ENCODE data around the gene NEK6. TPM values are rescaled to one million over a fixed set of nuclear protein-coding genes. Genes with fewer than 3 reads are reported as not detected.

Gene NEK6
- total and polyA plus RNA-seq, 9 of the 15 experiments (the other 6 are each of a cell fraction or from before 2014, with no cell fraction given), result 3.1 to 19.0 (median 8.4) TPM

DNA sequence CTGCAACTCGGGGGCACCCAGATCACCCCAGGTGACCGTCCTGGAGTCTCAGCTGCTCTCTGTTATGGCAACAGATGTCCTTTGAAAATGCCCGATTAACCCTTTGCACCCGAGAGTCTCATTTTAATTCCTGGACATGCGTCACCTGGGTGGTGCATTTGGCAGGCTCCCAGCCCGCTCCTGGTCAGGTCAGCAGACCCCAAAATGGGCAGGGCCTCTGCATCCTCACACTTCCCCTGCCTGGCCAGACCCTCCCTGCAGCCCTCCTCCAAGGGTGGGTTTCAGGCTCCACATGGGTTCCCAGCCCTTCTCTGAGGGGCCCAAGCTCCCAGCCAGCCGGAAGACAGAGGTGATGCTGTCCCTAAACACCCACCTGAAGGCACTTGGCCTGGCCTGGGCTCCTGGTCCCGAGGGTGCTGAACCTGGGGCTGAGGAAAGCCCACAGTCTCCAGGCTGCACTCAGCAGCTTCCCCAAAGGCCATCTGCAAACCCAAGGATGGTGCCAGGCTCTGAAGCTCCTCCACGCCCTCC, 88.1 kb downstream of the NEK6 start:
- no peak overlapping the region for H2AFZ ChIP-seq (ENCODE audit: low read depth, low read length)
- POLR2A ChIA-PET, result interaction anchor here (0.7 to 0.9 kb wide), 2 partner anchors 9 to 13 kb away, joined by 3 to 4 read pairs; no protein-coding TSS in a partner anchor
- peaks cover 48% of the 10 kb centered on the region; the same call in 2 of the 3 replicates for H3K36me3 ChIP-seq (ENCODE audit: control insufficient read depth, insufficient read depth, low read length)
- FAIRE-seq (no peak), ATAC-seq (no peak), DNase-seq (ENCODE audit: extremely low read depth in 1 of 4, low spot score in 3 of 4) (no peak)
- in situ Hi-C loops (cut with MboI) (no loop called here), intact Hi-C loops (cut with micrococcal nuclease) (no loop called here)
- peaks cover 4% of the 10 kb centered on the region; the same call in 1 of the 2 replicates for H4K20me1 ChIP-seq (replicated peaks; ENCODE audit: control insufficient read depth, insufficient read depth, low read length)
- TF ChIP-seq CHD4 (IDR thresholded peaks at IDR 0.05; ENCODE audit: insufficient read depth, insufficient replicate concordance, low read depth, low read length, poor library complexity, severe bottlenecking) (no peak), HEY1 (CRISPR knock-in tag; IDR thresholded peaks at IDR 0.05; ENCODE audit: borderline replicate concordance) (no peak), SIRT6 (IDR thresholded peaks at IDR 0.05; ENCODE audit: low read depth, low read length) (no peak), SRSF1 (IDR thresholded peaks at IDR 0.05; ENCODE audit: low read depth, low read length) (no peak), XRCC4 (IDR thresholded peaks at IDR 0.05; ENCODE audit: extremely low read depth, insufficient read depth, insufficient read length) (no peak), ZFP1 (CRISPR knock-in tag; IDR thresholded peaks at IDR 0.05) (no peak), ZNF133 (CRISPR knock-in tag; IDR thresholded peaks at IDR 0.05) (no peak), RNF219 (CRISPR knock-in tag; IDR thresholded peaks at IDR 0.05) (no peak), HSF4 (CRISPR knock-in tag; IDR thresholded peaks at IDR 0.05; ENCODE audit: borderline replicate concordance) (no peak), GATAD2B (IDR thresholded peaks at IDR 0.05; ENCODE audit: borderline replicate concordance) (no peak)
- H3K4me3 ChIP-seq, result no peak overlapping the region
- H3K9me1 ChIP-seq (ENCODE audit: control insufficient read depth, insufficient read depth, low read length), result peaks cover 3% of the 10 kb centered on the region
- no peaks in the 10 kb centered on the region for H3K9me3 ChIP-seq (replicated peaks; ENCODE audit: control insufficient read depth, insufficient read depth, low read depth, low read length)
- no peaks in the 10 kb centered on the region for H3K79me2 ChIP-seq (ENCODE audit: control insufficient read depth, insufficient read depth, low read length)
- no peak overlapping the region for H3K4me2 ChIP-seq (ENCODE audit: insufficient read depth, low read length)
- 83% methylated on average over 9 of the region's 9 CpGs for WGBS (ENCODE audit: insufficient coverage, low coverage, missing lambda C conversion rate)
- CTCF ChIA-PET (ENCODE audit: low intra/inter-chr PET ratio), result no interaction called here
- H3K4me1 ChIP-seq (replicated peaks in 1 of 2; ENCODE audit: control insufficient read depth in 2 of 2, insufficient read depth in 2 of 2, low read length in 2 of 2), result peaks cover 0 to 38% of the 10 kb centered on the region in 2 experiments; a peak in 3 of 5 replicates
- H3K27ac ChIP-seq (ENCODE audit: extremely low read depth, low read depth, low read length), result no peak overlapping the region
- H3K27me3 ChIP-seq (ENCODE audit: control insufficient read depth in 2 of 2, insufficient read depth in 2 of 2, low read length in 2 of 2), result no peaks in the 10 kb centered on the region
- no TSS peak for BruUV-seq (replicated peaks)
- H3K9ac ChIP-seq (ENCODE audit: insufficient read depth in 1 of 2, low read depth in 2 of 2, low read length in 2 of 2), result 0 out of 4 replicates have a peak overlapping the region, but pooled peaks of 1 of the 2 experiments have one; percentile 48

All from K562 (cell line).